GM13976 (cell line): ENCODE results near the gene CD3E.
"Not testable (repeated sequence)": the region's sequence is repeated elsewhere in the genome, so short reads cannot be mapped to it uniquely, and the experiment has no call there.

Experiments used
- DNase-seq: peaks from one replicate; pipeline ENCODE4 v3.0.0; 2012; ENCODE audit warnings: low spot score
- in situ Hi-C: fragments of 300-500 bp; cut with MboI; formaldehyde crosslinking; loops from one replicate; pipeline ENCODE4 v1.12.0; 2022; ENCODE audit warnings: low sequenced_read_pairs, mixed read lengths, inconsistent platforms; ENCODE audit not compliant: unreplicated experiment
- TF ChIP-seq, protein P1 (sequence below): IDR thresholded peaks from 2 replicates; pipeline ENCODE4 v1.5.1; 2012; ENCODE audit warnings: borderline replicate concordance, mild to moderate bottlenecking; ENCODE audit not compliant: insufficient read depth; ENCODE audit errors: extremely low read depth, missing control alignments, control extremely low read depth

The CD3E gene

DNA sequence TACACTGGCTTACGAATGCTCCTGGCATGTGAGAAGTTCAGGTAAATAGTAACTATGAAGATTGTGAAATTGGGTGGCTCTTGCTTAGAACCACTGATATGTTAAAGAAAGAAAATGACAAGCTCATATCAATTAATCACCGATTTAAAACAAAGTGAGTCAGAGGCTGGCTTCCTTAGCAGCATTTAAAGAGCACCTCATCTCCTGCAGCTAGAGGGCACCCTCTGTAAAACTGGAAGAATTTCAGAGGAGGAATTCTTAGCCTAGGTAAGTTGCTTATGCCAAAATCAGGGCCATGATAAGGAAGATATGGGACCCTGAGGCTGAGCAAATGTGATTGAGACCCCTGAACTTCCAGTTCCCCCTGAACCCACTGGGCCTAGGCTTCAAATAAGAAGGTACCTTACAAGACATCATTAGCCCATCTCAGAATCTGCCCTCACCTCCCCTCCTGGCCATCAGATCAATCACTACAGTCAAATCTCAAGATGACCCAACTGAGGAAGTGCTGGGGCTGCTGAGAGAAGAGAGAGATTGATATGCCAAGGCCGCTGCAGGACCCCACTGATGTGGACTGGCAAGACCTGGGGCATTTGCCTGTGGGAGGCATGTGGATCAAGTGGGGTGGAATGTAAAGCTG, 8.6 kb upstream of the CD3E start:
- TF ChIP-seq, protein P1, sequence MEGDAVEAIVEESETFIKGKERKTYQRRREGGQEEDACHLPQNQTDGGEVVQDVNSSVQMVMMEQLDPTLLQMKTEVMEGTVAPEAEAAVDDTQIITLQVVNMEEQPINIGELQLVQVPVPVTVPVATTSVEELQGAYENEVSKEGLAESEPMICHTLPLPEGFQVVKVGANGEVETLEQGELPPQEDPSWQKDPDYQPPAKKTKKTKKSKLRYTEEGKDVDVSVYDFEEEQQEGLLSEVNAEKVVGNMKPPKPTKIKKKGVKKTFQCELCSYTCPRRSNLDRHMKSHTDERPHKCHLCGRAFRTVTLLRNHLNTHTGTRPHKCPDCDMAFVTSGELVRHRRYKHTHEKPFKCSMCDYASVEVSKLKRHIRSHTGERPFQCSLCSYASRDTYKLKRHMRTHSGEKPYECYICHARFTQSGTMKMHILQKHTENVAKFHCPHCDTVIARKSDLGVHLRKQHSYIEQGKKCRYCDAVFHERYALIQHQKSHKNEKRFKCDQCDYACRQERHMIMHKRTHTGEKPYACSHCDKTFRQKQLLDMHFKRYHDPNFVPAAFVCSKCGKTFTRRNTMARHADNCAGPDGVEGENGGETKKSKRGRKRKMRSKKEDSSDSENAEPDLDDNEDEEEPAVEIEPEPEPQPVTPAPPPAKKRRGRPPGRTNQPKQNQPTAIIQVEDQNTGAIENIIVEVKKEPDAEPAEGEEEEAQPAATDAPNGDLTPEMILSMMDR, result peak; percentile 59
- peak; percentile 41 for DNase-seq
- in situ Hi-C loops, result loop anchor here (10.0 kb wide), 1 partner anchor 101 kb away; no protein-coding TSS in a partner anchor

DNA sequence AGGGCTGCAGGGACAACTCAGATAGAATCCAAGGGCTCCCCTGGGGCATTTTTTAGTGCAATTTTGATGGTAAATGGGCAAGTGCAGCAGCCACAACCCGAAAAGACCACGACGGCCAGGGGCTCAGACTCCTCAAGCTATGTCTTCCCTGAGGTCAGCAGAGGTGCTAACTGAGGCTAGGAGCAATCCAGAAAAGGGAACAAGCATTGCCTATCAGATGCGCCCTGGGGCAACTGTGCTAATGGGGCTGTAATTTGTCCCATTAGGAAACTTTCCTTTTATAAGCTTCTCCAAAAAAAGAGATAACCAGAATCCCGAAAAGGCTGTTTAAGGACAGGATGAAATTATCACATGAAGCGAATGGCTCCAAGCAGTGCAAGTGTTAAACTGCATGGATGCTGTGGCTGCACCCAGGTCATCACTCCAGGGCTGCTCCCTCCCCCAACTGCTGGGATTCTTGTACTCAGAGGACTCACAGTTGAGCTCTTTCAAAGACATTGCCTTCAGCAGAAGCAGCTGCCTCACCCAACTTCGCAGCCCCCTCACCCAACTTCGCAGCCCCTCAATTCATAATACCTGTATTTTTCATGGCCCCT, 2.8 kb upstream of the CD3E start:
- no peak for DNase-seq
- in situ Hi-C loops, result no loop called here
- TF ChIP-seq, protein P1, result no peak

DNA sequence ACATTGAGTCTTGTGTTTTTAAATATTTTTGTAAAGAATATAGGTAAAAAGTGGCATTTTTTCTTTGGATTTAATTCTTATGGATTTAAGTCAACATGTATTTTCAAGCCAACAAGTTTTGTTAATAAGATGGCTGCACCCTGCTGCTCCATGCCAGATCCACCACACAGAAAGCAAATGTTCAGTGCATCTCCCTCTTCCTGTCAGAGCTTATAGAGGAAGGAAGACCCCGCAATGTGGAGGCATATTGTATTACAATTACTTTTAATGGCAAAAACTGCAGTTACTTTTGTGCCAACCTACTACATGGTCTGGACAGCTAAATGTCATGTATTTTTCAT, 333 bp upstream of the CD3E start:
- TF ChIP-seq, protein P1, result no peak
- in situ Hi-C loops, result no loop called here
- no peak for DNase-seq

DNA sequence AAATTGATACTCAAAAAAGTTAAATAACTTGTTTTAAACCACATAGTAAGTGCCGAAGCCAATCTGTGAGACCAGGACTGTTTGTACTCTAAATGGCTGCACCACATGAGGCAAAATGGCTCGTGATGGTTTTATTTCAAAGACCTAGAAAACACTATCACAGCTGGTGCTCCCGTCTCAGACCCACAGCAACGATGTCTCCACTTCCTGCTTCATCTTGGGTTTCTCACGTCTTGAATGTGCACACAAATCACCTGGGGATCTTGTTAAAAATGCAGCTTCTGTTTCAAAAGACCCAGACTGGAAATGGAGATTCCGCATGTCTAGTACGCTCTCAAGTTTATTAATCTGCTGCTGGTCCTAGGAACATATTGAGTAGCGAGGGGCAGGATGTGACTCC, 1.2 kb downstream of the CD3E start:
- TF ChIP-seq, protein P1, result no peak
- no peak for DNase-seq
- in situ Hi-C loops, result no loop called here

DNA sequence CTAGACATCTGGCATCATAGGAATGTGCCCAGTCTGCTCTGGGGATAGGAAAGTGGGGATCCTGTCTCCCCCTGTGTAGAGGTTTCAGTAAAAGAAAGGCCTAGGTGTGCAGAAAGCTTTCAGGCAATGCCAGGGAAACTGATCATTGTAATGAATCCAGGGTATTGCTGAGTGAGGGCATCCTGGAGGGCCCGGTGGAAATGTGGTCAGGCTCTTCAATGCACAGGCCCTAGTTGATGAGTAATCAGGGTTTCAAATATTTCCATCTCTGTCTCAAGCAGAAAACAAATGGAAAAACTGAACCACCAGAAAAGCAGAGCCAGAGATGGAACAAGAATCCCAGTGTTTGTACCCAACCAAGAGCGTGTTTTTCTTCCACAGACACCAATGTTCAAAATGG, 2.0 kb downstream of the CD3E start:
- TF ChIP-seq, protein P1, result no peak
- in situ Hi-C loops, result no loop called here
- no peak for DNase-seq

DNA sequence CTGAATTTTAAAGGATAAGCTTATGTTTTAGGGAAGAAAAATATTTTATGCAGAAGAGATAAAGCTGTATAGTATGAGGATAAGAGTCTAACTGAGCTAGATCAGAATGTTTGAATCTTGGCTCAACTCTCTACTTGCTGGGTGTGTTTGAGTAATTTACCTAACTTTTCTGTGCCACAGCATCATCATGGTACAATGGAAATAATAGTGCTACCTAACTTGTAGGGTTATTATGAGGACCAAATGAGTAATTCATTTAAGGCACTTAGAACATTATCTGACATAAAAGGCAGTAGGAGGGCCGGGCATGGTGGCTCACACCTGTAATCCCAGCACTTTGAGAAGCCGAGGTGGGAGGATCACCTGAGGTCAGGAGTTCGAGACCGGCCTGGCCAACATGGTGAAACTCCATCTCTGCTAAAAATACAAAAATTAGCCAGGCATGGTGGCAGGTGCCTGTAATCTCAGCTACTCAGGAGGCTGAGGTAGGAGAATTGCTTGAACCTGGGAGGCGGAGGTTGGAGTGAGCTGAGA, 4.5 kb downstream of the CD3E start:
- DNase-seq, in situ Hi-C loops: not testable (repeated sequence)

DNA sequence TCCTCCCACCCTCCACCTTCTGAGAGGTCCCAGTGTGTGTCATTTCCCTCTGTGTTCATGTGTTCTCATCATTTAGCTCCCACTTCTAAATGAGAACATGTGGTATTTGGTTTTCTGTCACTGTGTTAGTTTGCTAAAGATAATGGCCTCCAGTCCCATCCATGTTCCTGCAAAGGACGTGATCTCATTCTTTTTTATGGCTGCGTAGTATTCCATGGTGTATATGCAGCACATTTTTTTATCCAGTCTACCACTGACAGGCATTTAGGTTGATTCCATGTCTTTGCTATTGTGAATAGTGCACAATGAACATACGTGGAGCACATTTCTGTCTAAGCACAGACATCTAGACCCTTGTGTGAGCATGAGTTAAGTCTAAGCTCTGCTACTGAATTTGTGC, 5.7 kb downstream of the CD3E start:
- TF ChIP-seq, protein P1, result no peak
- DNase-seq, result no peak
- in situ Hi-C loops, result no loop called here
